H1 (cell line): ENCODE measurements around the gene APOBEC3G. TPM values are rescaled to one million over a fixed set of nuclear protein-coding genes. Genes with fewer than 3 reads are reported as not detected.

Source experiments
- CTCF ChIA-PET: fragments of 300-600 bp; sonication (Branson Sonifier 250); formaldehyde crosslinking; loops from one replicate; lab custom pipeline; 2021; ENCODE audit not compliant: partially characterized antibody; lab: Charles Lee
- POLR2A ChIA-PET: fragments of 300-600 bp; sonication (Branson Sonifier 250); formaldehyde crosslinking; loops from one replicate; lab custom pipeline; 2021; ENCODE audit warnings: inconsistent platforms; ENCODE audit not compliant: partially characterized antibody; lab: Charles Lee
- DNase-seq, 2 experiments: peaks; one replicate each; pipeline versions ENCODE4 v3.0.0 to v3.0.0-alpha.2; 2010 to 2022; ENCODE audit warnings: low spot score in 2 of 2, low read depth in 1 of 2, mixed read lengths in 1 of 2
- FAIRE-seq: peaks from 2 replicates; lab custom pipeline; 2011; peaks lifted over from hg19 to GRCh38; lab: Jason Lieb, UNC
- H2AFZ ChIP-seq: 2 replicates; pipeline ENCODE4 v1.8.1; 2012; ENCODE audit warnings: low read length, inconsistent platforms
- H2AK5ac ChIP-seq: 2 replicates; pipeline ENCODE4 v1.6.1; 2013; ENCODE audit warnings: low read depth, low read length
- H2BK120ac ChIP-seq: replicated peaks from 2 replicates; pipeline ENCODE3; 2013; ENCODE audit warnings: low read depth, low read length, inconsistent platforms
- H2BK12ac ChIP-seq: 2 replicates; pipeline ENCODE4 v1.6.1; 2013; ENCODE audit warnings: low read depth, low read length
- H2BK15ac ChIP-seq: 2 replicates; pipeline ENCODE4 v1.6.1; 2013; ENCODE audit warnings: low read length
- H2BK20ac ChIP-seq: 2 replicates; pipeline ENCODE4 v1.6.1; 2013; ENCODE audit warnings: low read length
- H2BK5ac ChIP-seq: 2 replicates; pipeline ENCODE4 v1.6.1; 2013; ENCODE audit warnings: low read depth, low read length
- H3K14ac ChIP-seq: 2 replicates; pipeline ENCODE4 v1.6.1; 2013; ENCODE audit warnings: inconsistent platforms; ENCODE audit not compliant: insufficient read length
- H3K18ac ChIP-seq: 2 replicates; pipeline ENCODE4 v1.6.1; 2013; ENCODE audit warnings: low read length; ENCODE audit errors: extremely low read depth
- H3K23ac ChIP-seq: 2 replicates; pipeline ENCODE4 v1.6.1; 2013; ENCODE audit warnings: inconsistent platforms; ENCODE audit not compliant: insufficient read length
- H3K23me2 ChIP-seq: 2 replicates; pipeline ENCODE4 v1.6.1; 2013; ENCODE audit warnings: low read depth, low read length
- H3K27ac ChIP-seq: 2 replicates; pipeline ENCODE4 v1.6.1; 2011; ENCODE audit warnings: low read depth, low read length, inconsistent platforms
- H3K27me3 ChIP-seq, 4 experiments: replicated peaks in 1 of 4; 1 replicate in 1 of 4; 2 replicates in 3 of 4; pipeline versions ENCODE4 v1.6.1 to v1.8.1; 2011 to 2013; ENCODE audit warnings: low read length in 3 of 4, mild to moderate bottlenecking in 3 of 4, inconsistent platforms in 2 of 4, mixed read lengths in 2 of 4, moderate library complexity in 1 of 4; ENCODE audit not compliant: control insufficient read depth in 3 of 4, insufficient read depth in 3 of 4; ENCODE audit errors: extremely low read depth in 1 of 4
- H3K36me3 ChIP-seq, 4 experiments: 2 replicates each; pipeline versions ENCODE4 v1.6.1 to v1.8.1; 2011 to 2013; ENCODE audit warnings: mild to moderate bottlenecking in 4 of 4, low read length in 3 of 4, moderate library complexity in 2 of 4, control low read depth in 1 of 4, inconsistent platforms in 1 of 4; ENCODE audit not compliant: insufficient read depth in 4 of 4, control insufficient read depth in 2 of 4
- H3K4ac ChIP-seq: replicated peaks from 2 replicates; pipeline ENCODE3; 2013; ENCODE audit warnings: low read length, low read depth, mixed read lengths, inconsistent platforms; ENCODE audit not compliant: insufficient read length
- H3K4me1 ChIP-seq, 4 experiments: replicated peaks in 1 of 4; 1 replicate in 1 of 4; 2 replicates in 3 of 4; pipeline versions ENCODE4 v1.6.1 to v1.8.1; 2011 to 2013; ENCODE audit warnings: low read length in 3 of 4, inconsistent platforms in 2 of 4, mixed read lengths in 1 of 4; ENCODE audit not compliant: insufficient read depth in 4 of 4, control insufficient read depth in 3 of 4
- H3K4me2 ChIP-seq, 2 experiments: 2 replicates each; pipeline versions ENCODE4 v1.6.1 to v1.8.1; 2011 to 2013; ENCODE audit warnings: low read depth in 2 of 2, low read length in 2 of 2, control low read depth in 1 of 2, inconsistent platforms in 1 of 2, mild to moderate bottlenecking in 1 of 2; ENCODE audit not compliant: insufficient read depth in 1 of 2
- H3K4me3 ChIP-seq, 4 experiments: fragments of 200-600, 300-600 bp in 1 of 4; sonication (generic), shearing (Covaris generic), sonication (Bioruptor Twin) in 1 of 4; 2 replicates each; pipeline versions ENCODE4 v1.5.1 to v1.8.1; 2011 to 2016; ENCODE audit warnings: low read length in 4 of 4, low read depth in 3 of 4, control low read depth in 2 of 4, inconsistent platforms in 2 of 4, mild to moderate bottlenecking in 2 of 4, mixed read lengths in 1 of 4, moderate library complexity in 1 of 4; ENCODE audit not compliant: insufficient read depth in 2 of 4; ENCODE audit errors: extremely low read depth in 1 of 4
- H3K56ac ChIP-seq: replicated peaks from 2 replicates; pipeline ENCODE3; 2013; ENCODE audit warnings: low read depth, mild to moderate bottlenecking, mixed read lengths, low read length, inconsistent platforms; ENCODE audit not compliant: insufficient read length
- H3K79me1 ChIP-seq: 2 replicates; pipeline ENCODE4 v1.6.1; 2013; ENCODE audit warnings: low read depth, low read length, control low read depth
- H3K79me2 ChIP-seq, 2 experiments: 2 replicates each; pipeline versions ENCODE4 v1.6.1 to v1.8.1; 2012 to 2013; ENCODE audit warnings: low read length in 2 of 2, mild to moderate bottlenecking in 2 of 2, inconsistent platforms in 1 of 2; ENCODE audit not compliant: insufficient read depth in 2 of 2, control insufficient read depth in 1 of 2
- H3K9ac ChIP-seq, 4 experiments: replicated peaks in 1 of 4; 1 replicate in 1 of 4; 2 replicates in 3 of 4; pipeline versions ENCODE4 v1.6.1 to v1.8.1; 2011 to 2013; ENCODE audit warnings: low read depth in 3 of 4, low read length in 3 of 4, control low read depth in 2 of 4, mild to moderate bottlenecking in 2 of 4, moderate library complexity in 2 of 4, inconsistent platforms in 1 of 4; ENCODE audit errors: extremely low read depth in 1 of 4
- H3K9me3 ChIP-seq, 2 experiments: 2 replicates each; pipeline versions ENCODE4 v1.6.1 to v1.8.1; 2012 to 2013; ENCODE audit warnings: mild to moderate bottlenecking in 2 of 2, moderate library complexity in 2 of 2, control low read depth in 1 of 2, inconsistent platforms in 1 of 2, low read depth in 1 of 2, low read length in 1 of 2, mixed read lengths in 1 of 2; ENCODE audit not compliant: insufficient read depth in 2 of 2
- H4K20me1 ChIP-seq, 2 experiments: replicated peaks in 1 of 2; 2 replicates each; pipeline versions ENCODE3 to v1.8.1; 2011 to 2013; ENCODE audit warnings: inconsistent platforms in 2 of 2, low read length in 2 of 2, mild to moderate bottlenecking in 1 of 2; ENCODE audit not compliant: insufficient read depth in 2 of 2, control insufficient read depth in 1 of 2
- H4K5ac ChIP-seq: 2 replicates; pipeline ENCODE4 v1.6.1; 2013; ENCODE audit warnings: low read length, low read depth, mixed read lengths, inconsistent platforms; ENCODE audit not compliant: insufficient read length
- H4K8ac ChIP-seq: 2 replicates; pipeline ENCODE4 v1.8.0; 2013; ENCODE audit warnings: mild to moderate bottlenecking, moderate library complexity, low read length, inconsistent platforms; ENCODE audit not compliant: insufficient read depth; ENCODE audit errors: extremely low read depth
- H4K91ac ChIP-seq: replicated peaks from 2 replicates; pipeline ENCODE3; 2013; ENCODE audit warnings: low read length, mixed read lengths, inconsistent platforms; ENCODE audit not compliant: insufficient read length
- BRCA1 ChIP-seq: IDR thresholded peaks from 2 replicates; pipeline ENCODE4 v1.6.1; 2012; ENCODE audit warnings: low read depth, low read length, improper control_type of control experiment
- MAX ChIP-seq: IDR thresholded peaks from 2 replicates; pipeline ENCODE4 v1.6.1; 2012; ENCODE audit warnings: inconsistent platforms
- WGBS, 2 experiments: shearing (Covaris generic) in 1 of 2; methylation state at CpG; one replicate each; pipeline versions ENCODE4 v1.1.6 to v1.1.7; 2013 to 2015; ENCODE audit warnings: low lambda C conversion rate in 2 of 2, mixed read lengths in 2 of 2, inconsistent platforms in 1 of 2, low coverage in 1 of 2, missing lambda C conversion rate in 1 of 2; ENCODE audit not compliant: insufficient replicate concordance in 2 of 2, insufficient coverage in 1 of 2, insufficient read length in 1 of 2; ENCODE audit errors: extremely low coverage in 1 of 2, missing lambda C conversion rate in 1 of 2; 5-methylcytosine and 5-hydroxymethylcytosine counted together
- polyA plus RNA-seq, 7 experiments: library from polyadenylated mRNA; depleted of rRNA in 3 of 7; stranded (reverse) in 5 of 7; unstranded in 2 of 7; fragments of >200 nt in 5 of 7; fragments of 200-250 nt in 2 of 7; gene quantifications; 1 replicate in 5 of 7; 2 replicates in 1 of 7; 4 replicates in 1 of 7; pipeline versions ENCODE4 v1.2.1 to v1.2.3, GENCODE V29; 2011 to 2013; ENCODE audit warnings: missing spikeins in 2 of 7, mixed read lengths in 2 of 7
- total RNA-seq: library from RNA; stranded (reverse); fragmentation: NEBNext Ultra II Directional; extraction: Animal tissue kit (Norgen Biotek cat#: 25700); gene quantifications from 2 replicates; pipeline ENCODE4 v1.2.1, GENCODE V29; 2021

Gene APOBEC3G
- total and polyA plus RNA-seq, 2 of the 8 experiments (the other 6 are each of a cell fraction or from before 2014, with no cell fraction given) = 1.7 to 2.0 TPM

GRCh38 chr22:39087881-39088684 is 11.0 kb downstream of the APOBEC3G start:
- H3K9me3 ChIP-seq = no peaks in the 10 kb centered on the region
- peak overlapping the region; percentile 66; the same call in 1 of the 2 replicates for H2BK5ac ChIP-seq
- DNase-seq (peak in 1 of 2 experiments; percentile 81), FAIRE-seq (no peak)
- H2BK12ac ChIP-seq = peak overlapping the region; percentile 99; the same call in 1 of the 2 replicates
- H3K23ac ChIP-seq = no peak overlapping the region
- H3K79me2 ChIP-seq = no peaks in the 10 kb centered on the region
- ChIA-PET CTCF (interaction anchor here (1.1 to 1.6 kb wide), 4 partner anchors 21 to 218 kb away, joined by 3 to 4 read pairs (median 3); no protein-coding TSS in a partner anchor), POLR2A (interaction anchor here (1.1 to 2.0 kb wide), 4 partner anchors 11 to 231 kb away, joined by 3 to 8 read pairs (median 5); partner anchors contain the start of gene RPL3)
- H3K4me2 ChIP-seq = peak overlapping the region; percentile 39 to 46; a peak in 2 of 4 replicates
- peak overlapping the region; percentile 94 for H4K8ac ChIP-seq
- peaks cover 0 to 2% (median 0%) of the 10 kb centered on the region in 4 experiments; a peak in 2 of 7 replicates for H3K27me3 ChIP-seq
- no peak overlapping the region for H3K56ac ChIP-seq
- H2AFZ ChIP-seq = peak overlapping the region; percentile 85; the same call in 1 of the 2 replicates
- H3K79me1 ChIP-seq = no peaks in the 10 kb centered on the region
- peak overlapping the region; percentile 88 for H3K18ac ChIP-seq
- peaks cover 0 to 9% (median 6%) of the 10 kb centered on the region in 4 experiments; a peak in 6 of 7 replicates for H3K4me1 ChIP-seq
- H3K4ac ChIP-seq = peak overlapping the region; percentile 85
- no peak overlapping the region for H3K27ac ChIP-seq
- peak overlapping the region; percentile 99 for H4K91ac ChIP-seq
- WGBS, 2 experiments = 63% methylated on average over 17 of the region's 18 CpGs; no CpG with 5 or more reads in 1 of the 2 experiments
- peaks cover 2% of the 10 kb centered on the region; the same call in 1 of the 2 replicates for H3K23me2 ChIP-seq
- H2AK5ac ChIP-seq = peak overlapping the region; percentile 100
- no peak overlapping the region for H3K14ac ChIP-seq
- H4K20me1 ChIP-seq = peaks cover 0 to 2% of the 10 kb centered on the region in 2 experiments
- H3K9ac ChIP-seq = peak overlapping the region in 1 of 4 experiments; percentile 44; a peak in 3 of 7 replicates
- H2BK15ac ChIP-seq = peak overlapping the region; percentile 100
- H2BK120ac ChIP-seq = peak overlapping the region; percentile 72
- no peak overlapping the region for H3K4me3 ChIP-seq
- H4K5ac ChIP-seq = peak overlapping the region; percentile 85
- no peak for TF ChIP-seq BRCA1
- TF ChIP-seq MAX = peak; percentile 41; the same call in 1 of the 2 replicates
- H2BK20ac ChIP-seq = peak overlapping the region; percentile 86; the same call in 1 of the 2 replicates
- no peaks in the 10 kb centered on the region for H3K36me3 ChIP-seq
